NCI-H1436 treated with DMSO at 0.1 percent for 48 hours (cell line): ENCODE measurements around the gene GBA3.

ENCODE experiments used
- DNase-seq: peaks from one replicate; lab custom pipeline; 2025; lab: John Stamatoyannopoulos, UW

The GBA3 gene

GRCh38 chr4:22787753-22788375, 95.1 kb downstream of the GBA3 start:
- DNase-seq: no peak

GRCh38 chr4:22790631-22791030, 97.9 kb downstream of the GBA3 start:
- no peak for DNase-seq

- DNase-seq: no peak
Observed at GRCh38 chr4:22794732-22795131, 102.0 kb downstream of the GBA3 start.

- DNase-seq: no peak
Observed at GRCh38 chr4:22801391-22801790, 108.7 kb downstream of the GBA3 start.

GRCh38 chr4:22802876-22803275, 110.1 kb downstream of the GBA3 start:
- DNase-seq: no peak

- DNase-seq: no peak
Observed at GRCh38 chr4:22803512-22803911, 110.8 kb downstream of the GBA3 start.

GRCh38 chr4:22814906-22815305, 122.2 kb downstream of the GBA3 start:
- DNase-seq: no peak

GRCh38 chr4:22824091-22824490, 131.4 kb downstream of the GBA3 start:
- no peak for DNase-seq

- no peak for DNase-seq
Observed at GRCh38 chr4:22842360-22843018, 149.8 kb downstream of the GBA3 start.

- DNase-seq: no peak
Observed at GRCh38 chr4:22848332-22848731, 155.6 kb downstream of the GBA3 start.

GRCh38 chr4:22850055-22850454, 157.3 kb downstream of the GBA3 start:
- DNase-seq: peak; percentile 49

- no peak for DNase-seq
Observed at GRCh38 chr4:22850630-22851029, 157.9 kb downstream of the GBA3 start.

- no peak for DNase-seq
Observed at GRCh38 chr4:22857411-22857810, 164.7 kb downstream of the GBA3 start.

GRCh38 chr4:22859318-22859717, 166.6 kb downstream of the GBA3 start:
- no peak for DNase-seq
